ELF-1 (cell line): ENCODE results near the gene GGCT.

ENCODE experiments used
- DNase-seq: peaks from one replicate; pipeline ENCODE4 v3.0.0-alpha.2; 2016; ENCODE audit warnings: low read depth, low spot score

GGCT gene

GRCh38 chr7:30463405-30464145 is 41.1 kb downstream of the GGCT start:
- DNase-seq, result no peak

GRCh38 chr7:30462179-30462578 is 42.5 kb downstream of the GGCT start:
- DNase-seq, result no peak

- no peak for DNase-seq
Measured at GRCh38 chr7:30460246-30460633, 44.4 kb downstream of the GGCT start.

- peak; percentile 49 for DNase-seq
Measured at GRCh38 chr7:30459591-30460245, 44.9 kb downstream of the GGCT start.

GRCh38 chr7:30458311-30458710 is 46.3 kb downstream of the GGCT start:
- DNase-seq, result no peak

- DNase-seq, result peak; percentile 68
Measured at GRCh38 chr7:30453921-30454320, 50.7 kb downstream of the GGCT start.

- DNase-seq, result peak; percentile 92
Measured at GRCh38 chr7:30453016-30453415, 51.6 kb downstream of the GGCT start.

- DNase-seq, result peak; percentile 43
Measured at GRCh38 chr7:30452280-30452930, 52.2 kb downstream of the GGCT start.

- DNase-seq, result no peak
Measured at GRCh38 chr7:30451539-30452279, 52.9 kb downstream of the GGCT start.

GRCh38 chr7:30450983-30451497 is 53.6 kb downstream of the GGCT start:
- DNase-seq, result no peak

GRCh38 chr7:30450240-30450982 is 54.2 kb downstream of the GGCT start:
- DNase-seq, result peak; percentile 46

- no peak for DNase-seq
Measured at GRCh38 chr7:30448461-30449189, 56.0 kb downstream of the GGCT start.

GRCh38 chr7:30447466-30447865 is 57.2 kb downstream of the GGCT start:
- no peak for DNase-seq
